Prostate gland (tissue), 2 donors: ENCODE measurements around the gene FGF5.

ENCODE experiments used
- POLR2A ChIP-seq: fragments of 450-650 bp; IDR thresholded peaks from one replicate; pipeline ENCODE4 v1.6.1; 2016; ENCODE audit warnings: antibody characterized with exemption, mild to moderate bottlenecking
- POLR2AphosphoS5 ChIP-seq: sonication (generic); formaldehyde crosslinking; IDR thresholded peaks from one replicate; pipeline ENCODE4 v1.6.1; 2017; ENCODE audit warnings: antibody characterized with exemption
- TF ChIP-seq, protein P1 (sequence below), 4 experiments: fragments of 200-600 bp in 2 of 4; fragments of 450-650 bp in 2 of 4; sonication (generic) in 2 of 4; IDR thresholded peaks; 1 replicate in 3 of 4; 2 replicates in 1 of 4; pipeline ENCODE4 v1.5.1; 2016 to 2019; ENCODE audit warnings: antibody characterized with exemption in 4 of 4, mild to moderate bottlenecking in 2 of 4, moderate library complexity in 2 of 4

DNA sequence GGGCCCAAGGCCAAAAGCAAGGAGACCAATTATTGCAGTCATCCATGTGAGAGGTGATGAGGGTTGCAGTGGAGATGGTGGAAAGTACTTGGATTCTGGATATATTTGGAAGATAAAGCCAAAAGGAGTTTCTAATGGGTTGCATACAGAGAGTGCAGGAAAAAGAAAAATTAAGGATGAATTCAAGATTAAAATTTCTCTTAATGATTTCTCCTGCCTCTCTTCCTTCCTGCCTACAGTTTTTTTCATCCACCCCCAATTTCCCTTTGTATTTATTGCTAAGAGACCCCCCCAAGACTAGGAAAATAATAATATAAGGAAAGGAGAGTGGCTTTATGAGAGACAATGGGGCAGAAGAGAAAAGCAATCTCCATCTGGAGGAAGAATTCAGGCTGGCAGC is 8.6 kb upstream of the FGF5 start:
- TF ChIP-seq POLR2A: no peak
- TF ChIP-seq, protein P1, sequence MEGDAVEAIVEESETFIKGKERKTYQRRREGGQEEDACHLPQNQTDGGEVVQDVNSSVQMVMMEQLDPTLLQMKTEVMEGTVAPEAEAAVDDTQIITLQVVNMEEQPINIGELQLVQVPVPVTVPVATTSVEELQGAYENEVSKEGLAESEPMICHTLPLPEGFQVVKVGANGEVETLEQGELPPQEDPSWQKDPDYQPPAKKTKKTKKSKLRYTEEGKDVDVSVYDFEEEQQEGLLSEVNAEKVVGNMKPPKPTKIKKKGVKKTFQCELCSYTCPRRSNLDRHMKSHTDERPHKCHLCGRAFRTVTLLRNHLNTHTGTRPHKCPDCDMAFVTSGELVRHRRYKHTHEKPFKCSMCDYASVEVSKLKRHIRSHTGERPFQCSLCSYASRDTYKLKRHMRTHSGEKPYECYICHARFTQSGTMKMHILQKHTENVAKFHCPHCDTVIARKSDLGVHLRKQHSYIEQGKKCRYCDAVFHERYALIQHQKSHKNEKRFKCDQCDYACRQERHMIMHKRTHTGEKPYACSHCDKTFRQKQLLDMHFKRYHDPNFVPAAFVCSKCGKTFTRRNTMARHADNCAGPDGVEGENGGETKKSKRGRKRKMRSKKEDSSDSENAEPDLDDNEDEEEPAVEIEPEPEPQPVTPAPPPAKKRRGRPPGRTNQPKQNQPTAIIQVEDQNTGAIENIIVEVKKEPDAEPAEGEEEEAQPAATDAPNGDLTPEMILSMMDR (IDR thresholded peaks at IDR 0.05): no peak
- TF ChIP-seq POLR2AphosphoS5: no peak
